Measurements from ENCODE around the gene RAB3GAP1. TPM values are rescaled to one million over a fixed set of nuclear protein-coding genes. Genes with fewer than 3 reads are reported as not detected.
"Not testable (repeated sequence)": the region's sequence is repeated elsewhere in the genome, so short reads cannot be mapped to it uniquely, and the experiment has no call there.

The RAB3GAP1 gene
- polyA plus RNA-seq, 10 donors: 31.2 to 43.6 (median 34.7) TPM

DNA sequence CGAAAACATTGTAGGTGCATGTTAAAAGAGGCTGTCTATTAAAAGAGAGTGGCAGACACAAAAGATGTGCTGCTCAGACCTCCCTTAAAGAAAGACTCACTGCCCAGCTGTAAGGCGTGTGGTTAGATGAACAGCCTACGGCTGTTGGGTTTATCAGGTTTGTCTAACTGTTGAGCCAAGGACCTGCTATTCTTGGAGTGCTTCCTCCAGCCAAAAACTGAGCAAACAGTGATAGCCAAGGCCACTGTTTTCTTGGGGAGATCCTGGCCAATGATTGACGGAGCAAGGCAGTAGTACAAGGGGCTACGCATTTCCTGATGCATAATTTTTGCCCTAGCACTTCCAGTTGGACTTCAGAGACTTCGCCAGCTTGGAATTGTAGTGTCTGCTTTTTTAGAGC, 1.4 kb upstream of the RAB3GAP1 start:
- DNase-seq: no peak

DNA sequence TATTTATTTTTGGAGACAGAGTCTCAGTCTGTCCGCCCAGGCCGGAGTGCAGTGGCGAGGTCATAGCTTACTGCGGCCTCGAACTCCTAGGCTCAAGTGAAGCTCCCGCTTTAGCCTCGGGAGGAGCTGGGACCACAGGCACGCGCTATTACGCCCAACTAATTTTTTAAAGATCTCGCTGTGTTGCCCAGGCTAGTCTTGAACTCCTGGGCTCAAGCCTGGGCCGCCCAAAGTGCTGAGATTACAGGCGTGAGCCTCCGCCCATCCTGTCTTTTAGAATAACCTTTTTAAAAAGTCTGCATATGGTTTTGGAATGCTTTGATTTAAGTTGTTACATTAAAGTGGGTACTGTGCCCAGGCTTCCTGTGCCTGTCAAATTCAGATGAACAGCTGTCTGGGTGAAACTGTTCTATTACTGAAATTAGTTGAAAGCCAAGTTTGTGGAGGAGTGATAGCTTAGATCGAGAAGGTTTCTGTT, 944 bp downstream of the RAB3GAP1 start:
- peak in 1 of 3 donors; percentile 3 for DNase-seq

DNA sequence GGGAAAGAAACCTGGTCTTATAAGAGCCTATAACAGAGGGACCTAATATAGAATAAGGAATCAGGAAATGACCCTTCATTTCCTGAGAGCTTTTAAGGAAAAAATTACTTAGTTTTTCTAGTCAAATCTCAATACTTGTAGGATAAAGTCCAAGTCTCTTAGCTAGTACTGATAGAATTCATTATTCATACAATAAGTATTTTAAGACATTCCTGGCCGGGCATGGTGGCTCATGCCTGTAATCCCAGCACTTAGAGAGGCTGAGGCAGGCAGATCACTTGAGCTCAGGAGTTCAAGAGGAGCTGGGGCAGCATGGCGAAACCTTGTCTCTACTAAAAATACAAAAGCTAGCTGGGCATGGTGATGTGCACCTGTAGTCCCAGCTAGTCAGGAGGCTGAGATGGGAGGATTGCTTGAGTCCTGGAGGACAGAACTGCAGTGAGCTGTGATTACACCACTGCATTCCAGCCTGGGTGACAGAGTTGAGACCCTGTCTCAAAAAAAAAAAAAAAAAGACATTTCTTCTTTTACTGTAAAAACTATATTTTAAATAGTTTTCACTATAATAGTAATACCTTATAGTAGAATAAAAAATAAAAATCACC, 3.2 kb downstream of the RAB3GAP1 start:
- DNase-seq: peak in 1 of 3 donors; percentile 43

DNA sequence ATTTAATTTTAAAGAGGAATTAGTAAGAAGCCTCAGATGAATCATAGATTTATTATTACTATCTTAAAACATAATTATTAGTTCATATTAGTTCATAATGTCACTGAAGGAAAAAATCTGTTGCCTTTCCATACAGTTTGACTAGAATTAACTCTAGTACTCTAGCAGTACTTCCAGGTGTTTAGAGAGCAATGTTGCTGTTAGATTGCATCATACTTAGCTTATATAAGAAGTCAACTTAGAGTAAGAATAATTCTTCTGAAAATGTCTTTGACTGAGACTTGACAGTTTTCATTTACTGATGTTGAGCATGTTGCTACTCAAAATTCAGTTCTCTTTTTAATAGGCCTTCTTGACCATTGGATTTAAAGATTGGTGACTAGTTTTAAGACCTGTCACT, 4.7 kb downstream of the RAB3GAP1 start:
- no peak for DNase-seq

DNA sequence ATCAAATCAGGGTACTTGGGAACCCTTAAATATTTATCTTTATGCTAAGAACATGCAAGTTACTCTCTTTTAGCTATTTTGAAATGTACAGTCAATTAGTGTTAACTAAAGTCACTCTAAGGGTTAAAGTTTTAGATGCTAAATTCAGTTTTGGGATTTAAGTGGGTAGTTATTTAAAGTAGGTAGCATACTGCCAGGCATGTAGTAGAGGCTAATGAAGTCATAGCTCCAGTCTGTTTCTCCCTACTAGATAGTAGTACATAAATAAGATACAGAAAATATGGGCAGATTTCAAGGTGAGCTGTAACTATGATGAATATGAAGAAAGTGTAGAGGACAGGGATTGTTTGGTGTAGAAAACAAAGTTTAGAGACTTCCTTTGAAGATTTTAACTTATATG, 7.5 kb downstream of the RAB3GAP1 start:
- no peak for DNase-seq

DNA sequence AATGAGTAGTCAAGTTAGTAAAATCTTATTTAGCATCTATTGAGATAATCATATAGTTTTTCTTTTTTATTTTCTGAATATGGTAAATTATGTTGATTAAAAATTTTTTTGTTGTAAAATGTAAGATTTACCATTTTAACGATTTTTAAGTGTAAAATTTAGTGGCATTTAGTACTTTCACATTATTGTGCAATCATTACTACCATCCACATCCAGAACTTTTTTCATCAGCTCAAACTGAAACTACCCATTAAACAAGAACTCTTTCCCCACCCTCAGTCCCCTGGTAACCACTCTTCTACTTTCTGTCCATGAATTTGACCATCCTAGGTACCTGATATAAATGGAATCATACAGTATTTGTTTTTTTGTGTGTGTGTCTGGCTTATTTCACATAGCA, 11.1 kb downstream of the RAB3GAP1 start:
- DNase-seq: no peak

DNA sequence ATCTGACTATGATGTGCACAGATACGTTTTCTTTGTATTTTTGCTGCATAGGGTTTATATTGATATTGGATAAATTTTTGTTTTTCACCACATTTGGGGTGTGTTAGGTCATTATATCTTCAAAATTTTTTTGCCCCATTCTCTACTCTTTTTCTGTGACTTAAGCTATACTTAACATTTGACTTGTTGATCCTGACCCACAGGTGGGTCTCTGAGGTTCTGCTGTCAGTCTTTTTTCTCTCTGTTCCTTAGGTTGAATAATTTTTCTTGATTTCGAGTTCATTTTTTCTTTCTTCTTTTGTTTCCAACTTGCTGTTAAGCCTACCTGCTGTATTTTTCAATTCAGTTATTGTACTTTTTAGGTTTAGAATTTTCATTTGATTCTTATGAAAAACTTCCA, 12.1 kb downstream of the RAB3GAP1 start:
- DNase-seq: no peak

DNA sequence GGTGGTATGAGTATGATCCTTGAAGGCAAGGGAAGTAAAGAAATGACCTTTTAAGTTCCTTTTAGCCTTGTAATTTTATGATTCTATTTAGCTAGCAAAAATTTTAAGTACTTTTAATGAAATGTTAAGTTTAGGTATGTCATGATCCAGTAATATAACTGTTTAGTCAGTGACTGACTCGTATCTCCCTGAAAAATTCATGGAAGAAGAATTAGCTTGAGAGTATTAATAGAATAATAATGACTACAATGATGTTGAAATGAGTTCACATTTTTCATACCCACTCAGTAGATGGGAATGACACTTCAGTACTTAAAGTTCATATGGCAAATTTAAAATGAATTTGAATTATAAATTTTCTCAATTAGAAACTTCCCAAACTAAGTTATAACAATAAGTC, 14.6 kb downstream of the RAB3GAP1 start:
- no peak for DNase-seq

DNA sequence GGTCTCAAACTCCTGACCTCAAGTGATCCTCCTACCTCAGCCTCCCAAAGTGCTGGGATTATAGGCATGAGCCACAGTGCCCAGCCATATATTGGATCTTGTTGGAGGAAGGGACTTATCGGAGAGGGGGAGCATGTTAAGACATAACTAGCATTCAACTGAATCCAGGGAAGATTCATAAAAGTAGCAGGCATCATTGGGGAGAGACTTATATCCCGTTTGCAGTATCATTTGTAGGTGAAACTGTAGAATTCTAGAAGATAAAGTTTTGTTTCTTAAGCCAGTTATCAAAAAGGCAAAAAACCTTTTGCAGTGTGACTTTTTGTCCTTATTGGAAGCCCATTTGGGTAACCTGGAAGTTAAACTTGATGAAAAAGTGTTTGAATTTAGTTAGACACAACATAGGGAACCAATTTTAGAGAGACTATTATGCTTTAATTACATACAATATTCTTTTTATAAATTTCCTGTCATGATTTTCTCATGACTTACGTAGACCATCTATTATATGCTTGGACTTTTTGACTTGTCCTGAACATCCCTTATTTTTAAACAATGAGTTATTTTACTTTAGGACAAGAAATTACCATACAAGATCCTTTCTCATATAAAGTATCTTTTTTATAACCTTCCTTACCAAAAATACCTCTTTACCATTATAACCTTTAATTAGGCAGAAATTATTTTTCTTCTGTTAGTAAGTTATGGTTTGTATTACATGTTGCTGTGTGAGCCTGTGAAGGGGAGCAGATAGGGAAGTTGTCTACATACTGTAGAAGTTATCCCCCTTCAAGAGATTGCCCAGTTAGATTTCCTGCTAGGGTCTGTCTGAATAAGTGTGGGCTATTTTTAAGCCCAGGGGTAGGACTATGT, 20.3 kb downstream of the RAB3GAP1 start:
- no peak for DNase-seq

DNA sequence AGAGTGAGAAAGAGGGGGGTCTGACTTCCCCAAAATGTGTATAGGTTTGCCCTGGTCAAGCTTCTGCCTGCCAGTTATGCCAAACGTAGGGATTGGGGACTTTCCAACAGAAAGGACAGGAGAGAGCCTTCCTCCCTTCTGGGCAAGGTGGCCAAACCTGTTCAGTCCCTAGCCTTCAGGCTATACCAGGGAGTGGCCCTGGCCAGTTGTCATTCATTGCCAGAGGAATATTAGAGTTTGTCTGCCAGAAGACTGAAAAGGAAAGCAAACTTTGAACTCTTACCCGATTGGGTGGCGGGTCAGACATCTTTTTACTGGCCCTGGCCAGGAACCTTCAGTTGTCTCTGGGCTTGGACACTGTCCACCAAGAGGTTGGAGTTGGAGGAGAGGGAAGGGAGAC, 22.1 kb downstream of the RAB3GAP1 start:
- DNase-seq: no peak

DNA sequence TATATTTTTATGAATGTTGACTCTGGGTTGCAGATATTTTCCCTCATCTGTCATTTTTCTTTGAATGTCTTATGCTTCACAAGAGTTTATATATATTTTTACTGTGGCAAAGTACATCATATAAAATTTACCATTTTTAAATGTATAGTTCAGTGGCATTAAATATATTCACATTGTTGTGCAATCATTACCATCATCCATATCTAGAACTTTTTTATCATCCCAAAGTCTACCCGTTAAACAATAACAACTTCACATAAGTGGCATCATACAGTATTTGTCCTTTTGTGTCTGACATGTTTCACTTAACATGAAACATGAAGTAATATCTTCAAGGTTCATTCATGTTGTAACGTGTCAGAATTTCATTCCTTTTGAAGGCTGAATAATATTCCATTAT, 24.5 kb downstream of the RAB3GAP1 start:
- no peak for DNase-seq

DNA sequence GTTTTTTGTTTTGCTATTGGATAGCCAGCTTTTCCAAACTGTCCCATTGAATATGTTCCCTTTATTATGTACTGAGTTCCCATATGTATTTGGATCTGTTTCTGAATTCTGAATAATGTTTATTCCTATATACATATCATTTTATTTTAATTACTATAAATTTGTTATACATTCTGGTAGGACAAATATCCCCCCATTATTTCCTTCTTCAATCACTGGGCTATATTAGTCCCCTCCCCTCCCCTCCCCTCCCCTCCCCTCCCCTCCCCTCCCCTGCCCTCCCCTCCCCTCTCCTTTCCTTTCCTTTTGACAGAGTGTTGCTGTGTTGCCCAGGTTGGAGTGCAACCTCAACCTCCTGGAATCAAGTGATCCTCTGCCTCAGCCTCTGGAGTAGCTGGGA, 26.3 kb downstream of the RAB3GAP1 start:
- no peak for DNase-seq

DNA sequence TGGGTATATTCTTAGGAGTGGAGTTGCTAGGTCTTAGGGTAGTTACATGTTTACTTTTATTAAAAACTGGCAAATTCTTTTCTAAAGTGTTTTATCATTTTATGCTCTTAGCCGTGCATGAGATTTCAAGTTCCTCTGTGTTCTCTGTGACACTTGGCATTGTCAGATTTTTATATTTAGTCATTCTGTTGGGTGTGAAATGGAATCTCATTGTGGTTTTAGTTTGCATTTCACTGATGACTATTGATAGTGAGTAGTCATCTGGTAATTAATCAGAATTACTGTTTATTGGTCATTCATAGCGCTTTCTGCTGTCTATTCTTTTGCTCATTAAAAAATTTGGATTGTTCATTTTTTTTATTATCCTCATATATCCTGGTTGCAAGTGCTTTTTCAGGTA, 34.1 kb downstream of the RAB3GAP1 start:
- no peak for DNase-seq

DNA sequence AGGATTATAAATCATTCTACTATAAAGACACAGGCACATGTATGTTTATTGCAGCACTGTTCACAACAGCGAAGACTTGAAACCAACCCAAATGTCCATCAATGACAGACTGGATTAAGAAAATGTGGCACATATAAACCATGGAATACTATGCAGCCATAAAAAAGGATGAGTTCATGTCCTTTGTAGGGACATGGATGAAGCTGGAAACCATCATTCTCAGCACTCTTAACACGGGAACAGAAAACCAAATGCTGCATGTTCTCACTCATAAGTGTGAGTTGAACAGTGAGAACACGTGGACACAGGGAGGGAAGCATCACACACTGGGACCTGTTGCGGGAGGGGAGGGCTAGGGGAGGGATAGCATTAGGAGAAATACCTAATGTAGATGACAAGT, 37.5 kb downstream of the RAB3GAP1 start:
- not testable (repeated sequence) for DNase-seq

DNA sequence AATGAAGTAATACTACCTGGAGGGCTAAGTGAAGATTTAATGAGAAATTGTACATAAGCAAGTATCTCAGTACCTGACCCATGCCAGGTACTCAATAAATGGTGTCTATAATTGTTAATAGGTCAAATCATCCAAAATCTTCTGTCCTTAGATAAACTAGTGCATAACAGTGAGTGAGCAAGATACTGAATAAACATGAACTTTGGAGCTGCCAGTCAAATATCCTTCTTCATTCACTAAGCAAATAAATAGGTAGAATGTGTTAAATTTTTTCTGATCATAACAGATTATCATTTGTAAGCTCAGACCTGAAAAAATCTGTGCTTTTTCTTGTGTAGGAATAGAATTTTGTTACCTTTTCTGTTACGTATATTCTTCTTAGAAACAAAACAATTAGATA, 39.6 kb downstream of the RAB3GAP1 start:
- DNase-seq: no peak

DNA sequence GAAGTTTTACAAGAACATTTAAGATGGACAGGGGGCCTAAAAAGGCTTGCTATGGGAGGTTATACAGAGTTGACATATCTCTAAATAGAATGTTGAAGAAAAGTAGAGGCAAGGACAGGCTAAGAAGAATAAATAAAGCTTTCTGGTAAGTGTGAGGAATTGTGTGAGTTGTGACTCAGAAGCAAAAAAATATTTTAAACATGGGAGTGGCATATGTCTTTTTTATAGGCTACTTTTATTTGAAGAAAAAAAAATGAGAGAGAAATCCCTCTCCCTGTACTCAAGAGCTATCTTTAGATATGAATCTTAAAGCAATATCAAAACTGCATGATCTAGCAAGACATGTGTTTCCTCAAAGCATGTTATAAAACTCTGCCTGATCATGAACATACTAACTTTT, 41.1 kb downstream of the RAB3GAP1 start:
- no peak for DNase-seq

DNA sequence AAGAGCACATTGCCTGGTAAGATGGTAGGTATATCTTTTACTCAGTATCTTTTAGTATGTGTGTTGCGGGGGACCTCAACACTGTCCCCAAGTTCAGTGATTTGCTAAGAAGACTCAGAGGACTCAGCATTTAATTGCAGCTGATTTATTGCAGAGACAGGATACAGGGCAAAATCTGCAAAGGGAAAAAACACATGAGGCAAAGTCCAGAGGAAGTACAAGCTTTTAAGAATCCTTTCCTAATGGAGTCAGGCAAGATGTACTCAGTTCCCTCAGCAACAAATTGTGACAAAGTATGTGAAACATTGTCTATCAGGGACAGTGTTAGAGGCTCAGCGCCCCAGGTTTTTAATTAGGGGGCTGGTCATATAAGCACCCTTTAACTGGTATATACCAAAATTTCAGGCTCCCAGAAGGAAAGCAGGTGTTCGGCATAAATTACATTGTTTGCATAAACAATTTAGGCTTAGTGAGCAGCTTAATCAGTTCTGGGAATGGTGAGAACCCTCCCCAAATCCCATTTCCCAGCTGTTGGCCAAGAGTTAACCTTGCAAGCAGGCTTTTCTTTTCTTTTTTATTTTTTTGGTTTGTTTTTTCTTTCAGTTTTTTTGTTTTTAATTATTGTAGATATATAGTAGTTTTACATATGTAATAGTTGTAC, 41.7 kb downstream of the RAB3GAP1 start:
- DNase-seq: no peak

DNA sequence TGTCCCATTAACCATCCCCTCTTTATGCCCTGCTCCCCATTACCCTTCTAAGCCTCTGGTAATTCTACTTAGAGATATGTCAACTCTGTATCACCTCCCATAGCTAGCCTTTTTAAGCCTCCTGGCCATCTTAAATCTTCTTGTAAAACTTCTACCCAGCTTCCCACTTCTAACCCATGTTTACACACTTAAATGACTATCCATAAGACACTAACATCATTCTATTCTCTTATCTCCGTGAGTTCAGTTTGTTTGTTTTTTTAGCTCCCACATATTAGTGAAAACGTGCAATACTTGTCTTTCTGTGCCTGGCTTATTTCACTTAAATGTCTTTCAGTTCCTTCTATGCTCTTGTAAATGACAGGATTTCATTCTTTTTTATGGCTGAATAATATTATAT, 42.4 kb downstream of the RAB3GAP1 start:
- DNase-seq: no peak

DNA sequence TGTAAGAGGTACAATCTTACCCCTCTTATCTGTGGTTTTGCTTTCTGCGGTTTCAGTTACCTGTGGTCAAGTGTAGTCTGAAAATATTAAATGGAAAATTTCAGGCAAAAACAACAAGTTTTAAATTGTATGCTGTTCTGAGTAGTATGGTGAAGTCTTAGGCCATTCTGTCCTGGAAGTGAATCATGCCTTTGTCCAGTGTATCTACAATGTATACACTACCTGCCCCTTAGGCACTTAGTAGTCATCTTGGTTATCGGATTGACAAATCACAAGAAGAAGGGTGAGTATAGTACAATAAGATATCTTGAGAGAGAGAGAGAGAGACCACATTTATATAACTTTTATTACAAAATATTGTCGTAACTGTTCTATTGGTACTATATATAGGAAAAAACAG, 43.5 kb downstream of the RAB3GAP1 start:
- no peak for DNase-seq

DNA sequence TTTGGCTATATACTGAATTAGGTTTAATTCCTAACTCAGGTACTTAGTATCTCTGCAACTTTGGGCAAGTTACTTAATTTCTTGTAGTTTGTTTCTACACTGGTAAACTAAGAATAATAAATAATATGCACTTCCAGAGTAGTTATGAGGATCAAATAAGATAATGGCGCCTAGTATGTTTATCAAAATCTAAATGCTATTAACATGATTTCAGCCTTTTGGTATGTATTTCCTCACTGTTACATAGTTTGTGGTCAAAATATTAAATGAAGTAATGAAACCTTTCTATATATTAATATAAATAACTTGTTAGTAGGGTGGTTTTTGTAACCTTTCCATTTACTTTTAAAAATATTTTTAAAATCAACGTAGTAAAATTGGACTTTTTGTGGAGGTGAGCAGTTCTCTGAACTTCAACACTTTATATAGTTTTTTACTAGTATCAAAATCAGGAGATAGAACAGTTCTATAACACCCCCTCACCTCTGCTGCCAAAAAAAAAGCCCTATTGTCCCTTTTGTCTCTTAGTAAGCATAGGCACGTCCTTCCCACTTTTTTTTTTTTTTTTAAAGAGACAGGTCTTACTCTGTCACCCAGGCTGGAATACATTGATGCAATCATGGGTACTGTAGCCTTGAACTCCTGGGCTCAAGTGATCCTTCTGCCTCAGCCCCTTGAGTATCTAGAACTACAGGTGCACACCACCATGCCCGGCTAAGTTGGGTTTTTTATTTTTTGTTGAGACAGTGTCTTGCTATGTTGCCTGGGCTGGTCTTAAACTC, 44.8 kb downstream of the RAB3GAP1 start:
- DNase-seq: no peak

DNA sequence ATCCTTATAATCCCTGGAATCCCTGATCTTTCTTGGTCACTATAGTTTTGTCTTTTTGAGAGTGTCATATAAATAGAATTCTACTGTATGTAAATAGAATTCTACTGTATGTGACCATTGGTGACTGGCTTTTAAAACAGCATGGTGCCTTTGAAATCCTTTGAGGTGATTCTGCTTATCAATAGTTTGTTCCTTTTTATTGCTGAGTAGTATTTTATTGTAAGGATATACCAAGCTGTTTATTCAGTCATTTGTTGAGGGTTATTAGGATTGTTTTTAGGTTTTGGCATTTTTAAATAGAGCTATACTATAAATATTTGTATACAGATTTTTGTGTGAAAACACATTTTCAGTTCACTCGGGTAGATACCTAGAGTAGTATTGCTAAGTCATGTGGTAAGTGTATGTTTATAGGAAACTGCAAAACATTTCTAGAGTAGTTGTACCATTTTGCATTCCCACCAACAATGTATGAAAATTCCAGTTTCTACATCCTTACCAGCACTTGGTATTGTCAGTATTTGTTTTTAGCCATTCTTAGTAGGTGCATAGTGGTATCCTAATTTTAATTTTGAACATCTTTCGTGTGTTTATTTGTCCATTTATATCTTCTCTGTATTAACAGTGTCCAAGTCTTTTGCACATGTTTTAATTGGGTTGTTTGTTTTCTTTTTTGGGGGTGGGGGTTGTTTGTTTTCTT, 45.6 kb downstream of the RAB3GAP1 start:
- no peak for DNase-seq
